Epithelial cell of esophagus (primary cell): ENCODE data around the gene PAX7.
"Not testable (repeated sequence)": the region's sequence is repeated elsewhere in the genome, so short reads cannot be mapped to it uniquely, and the experiment has no call there.

Experiments used
- DNase-seq: peaks from one replicate; pipeline ENCODE4 v3.0.0; 2010; ENCODE audit warnings: low read depth
- H3K4me3 ChIP-seq: 2 replicates; pipeline ENCODE4 v1.5.1; 2011; ENCODE audit warnings: mild to moderate bottlenecking, low read length, control low read depth
- TF ChIP-seq, protein P1 (sequence below): IDR thresholded peaks from 2 replicates; pipeline ENCODE4 v1.5.1; 2011; ENCODE audit warnings: low read depth, mild to moderate bottlenecking, low read length, control low read depth, inconsistent platforms; ENCODE audit not compliant: insufficient read depth; ENCODE audit errors: missing control alignments

Gene PAX7

DNA sequence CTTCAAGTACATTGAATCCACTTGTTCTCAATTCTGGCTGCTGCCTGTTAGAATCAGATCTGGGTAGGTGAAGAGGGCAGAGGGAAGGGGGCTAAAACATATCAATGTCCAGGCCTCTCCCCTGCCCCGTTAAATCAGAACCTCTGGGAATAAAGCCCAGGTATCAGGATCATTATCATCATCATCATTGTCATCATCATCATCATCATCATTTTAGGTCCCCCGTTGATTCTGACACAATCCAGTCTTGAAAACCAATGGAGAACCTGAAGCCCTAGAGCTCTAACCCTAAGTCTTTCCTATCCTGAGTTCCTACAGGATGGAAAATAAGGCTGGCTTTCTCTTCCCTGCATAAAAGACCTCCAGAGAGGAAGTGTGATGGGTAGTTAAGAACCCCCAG lies 135.7 kb downstream of the PAX7 start:
- TF ChIP-seq, protein P1, sequence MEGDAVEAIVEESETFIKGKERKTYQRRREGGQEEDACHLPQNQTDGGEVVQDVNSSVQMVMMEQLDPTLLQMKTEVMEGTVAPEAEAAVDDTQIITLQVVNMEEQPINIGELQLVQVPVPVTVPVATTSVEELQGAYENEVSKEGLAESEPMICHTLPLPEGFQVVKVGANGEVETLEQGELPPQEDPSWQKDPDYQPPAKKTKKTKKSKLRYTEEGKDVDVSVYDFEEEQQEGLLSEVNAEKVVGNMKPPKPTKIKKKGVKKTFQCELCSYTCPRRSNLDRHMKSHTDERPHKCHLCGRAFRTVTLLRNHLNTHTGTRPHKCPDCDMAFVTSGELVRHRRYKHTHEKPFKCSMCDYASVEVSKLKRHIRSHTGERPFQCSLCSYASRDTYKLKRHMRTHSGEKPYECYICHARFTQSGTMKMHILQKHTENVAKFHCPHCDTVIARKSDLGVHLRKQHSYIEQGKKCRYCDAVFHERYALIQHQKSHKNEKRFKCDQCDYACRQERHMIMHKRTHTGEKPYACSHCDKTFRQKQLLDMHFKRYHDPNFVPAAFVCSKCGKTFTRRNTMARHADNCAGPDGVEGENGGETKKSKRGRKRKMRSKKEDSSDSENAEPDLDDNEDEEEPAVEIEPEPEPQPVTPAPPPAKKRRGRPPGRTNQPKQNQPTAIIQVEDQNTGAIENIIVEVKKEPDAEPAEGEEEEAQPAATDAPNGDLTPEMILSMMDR: no peak
- no peak overlapping the region for H3K4me3 ChIP-seq
- no peak for DNase-seq

DNA sequence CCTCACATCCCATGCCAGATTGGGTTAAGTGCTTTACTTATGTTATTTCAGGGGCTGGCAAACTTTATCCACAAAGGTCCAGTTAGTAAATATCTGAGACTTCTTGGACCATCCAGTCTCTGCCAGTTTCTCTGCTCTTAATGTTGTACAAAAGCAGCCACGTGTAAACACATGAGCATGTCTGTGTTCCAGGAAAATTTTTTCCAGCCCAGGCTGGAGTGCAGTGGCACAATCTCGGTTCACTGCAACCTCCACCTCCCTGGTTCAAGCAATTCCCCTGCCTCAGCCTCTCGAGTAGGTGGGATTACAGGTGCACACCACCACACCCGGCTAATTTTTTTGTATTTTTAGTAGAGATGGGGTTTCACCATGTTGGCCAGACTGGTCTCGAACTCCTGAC lies 136.9 kb downstream of the PAX7 start:
- DNase-seq, H3K4me3 ChIP-seq: not testable (repeated sequence)

DNA sequence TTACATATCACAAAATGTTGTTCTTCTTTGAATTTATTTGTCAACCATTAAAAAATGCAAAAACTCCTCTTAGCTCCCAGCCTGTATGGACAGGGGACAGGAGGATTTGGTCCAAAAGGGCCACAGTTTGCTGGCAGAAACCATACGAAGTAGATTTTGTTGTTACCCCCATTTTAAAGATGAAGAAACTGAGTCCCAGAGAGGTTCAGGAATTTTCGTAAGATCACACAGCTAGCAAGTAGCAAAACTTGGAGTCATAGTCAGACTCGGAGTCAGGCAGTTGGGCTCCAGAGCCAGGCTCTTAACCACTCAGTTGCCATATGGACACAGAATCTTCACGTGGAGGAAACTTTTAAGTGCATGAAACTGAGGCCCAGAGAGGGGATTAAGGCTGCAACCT lies 137.4 kb downstream of the PAX7 start:
- DNase-seq: no peak
- TF ChIP-seq, protein P1: no peak
- no peak overlapping the region for H3K4me3 ChIP-seq

DNA sequence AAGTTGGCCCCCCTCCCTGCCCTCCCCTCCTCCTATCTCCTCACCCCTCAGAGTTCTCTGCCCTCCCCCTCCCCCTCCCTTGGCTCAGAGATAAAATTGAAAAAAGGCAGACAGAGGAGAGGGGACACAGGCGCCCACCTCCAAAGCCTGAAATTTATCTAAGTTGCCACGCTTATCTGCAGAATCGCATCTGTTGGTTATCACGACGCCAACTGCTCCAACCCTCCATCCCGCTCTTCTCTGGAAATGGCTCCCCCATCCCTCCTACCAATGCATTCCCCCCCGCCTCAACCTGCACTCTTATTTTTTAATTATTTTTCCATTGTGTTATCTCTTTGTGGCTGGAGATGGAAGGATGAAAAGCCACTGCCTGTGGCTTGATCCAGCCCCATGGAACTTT lies 138.5 kb downstream of the PAX7 start:
- H3K4me3 ChIP-seq: no peak overlapping the region
- TF ChIP-seq, protein P1: no peak
- no peak for DNase-seq

DNA sequence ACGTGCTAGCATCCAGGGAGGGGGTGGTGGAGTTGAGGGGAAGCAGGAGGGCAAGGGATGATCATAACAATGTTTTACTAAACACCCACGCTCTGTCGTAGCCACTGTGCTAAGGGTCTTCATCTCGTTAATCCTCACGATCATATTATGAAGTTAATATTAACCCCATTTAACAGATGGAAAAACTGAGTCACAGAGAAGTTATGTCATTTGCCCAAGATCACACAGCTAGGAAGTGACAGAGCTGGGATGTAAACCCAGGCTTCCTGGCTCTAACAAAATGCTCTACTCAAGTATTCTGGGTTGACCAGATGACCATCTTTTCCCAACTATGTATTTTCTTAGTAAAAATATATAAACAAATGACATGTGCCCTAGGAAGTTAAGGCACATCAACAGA lies 140.2 kb downstream of the PAX7 start:
- TF ChIP-seq, protein P1: no peak
- no peak overlapping the region for H3K4me3 ChIP-seq

DNA sequence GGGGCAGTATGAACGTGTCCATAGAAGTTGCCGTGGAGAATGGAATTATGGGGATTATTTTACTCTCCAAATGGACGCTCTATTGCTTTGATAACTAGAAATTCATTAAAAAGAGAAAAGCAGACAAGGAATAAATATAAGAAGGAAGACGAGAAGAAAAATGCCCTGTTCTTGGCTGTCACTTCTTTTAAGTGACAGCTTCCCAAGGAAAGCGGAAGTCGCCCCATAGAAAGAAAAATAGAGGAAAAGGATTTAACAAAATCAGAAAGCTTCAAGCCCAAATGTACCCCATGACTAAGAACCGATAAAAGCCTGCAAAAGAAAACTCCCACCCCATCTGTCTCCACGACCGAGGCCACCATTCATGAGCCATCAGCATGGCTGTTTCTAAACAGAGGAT lies 143.1 kb downstream of the PAX7 start:
- TF ChIP-seq, protein P1: no peak
- DNase-seq: no peak
- H3K4me3 ChIP-seq: no peak overlapping the region

More for the DNA sequence above, 140.2 kb downstream of the PAX7 start:
- DNase-seq: no peak

DNA sequence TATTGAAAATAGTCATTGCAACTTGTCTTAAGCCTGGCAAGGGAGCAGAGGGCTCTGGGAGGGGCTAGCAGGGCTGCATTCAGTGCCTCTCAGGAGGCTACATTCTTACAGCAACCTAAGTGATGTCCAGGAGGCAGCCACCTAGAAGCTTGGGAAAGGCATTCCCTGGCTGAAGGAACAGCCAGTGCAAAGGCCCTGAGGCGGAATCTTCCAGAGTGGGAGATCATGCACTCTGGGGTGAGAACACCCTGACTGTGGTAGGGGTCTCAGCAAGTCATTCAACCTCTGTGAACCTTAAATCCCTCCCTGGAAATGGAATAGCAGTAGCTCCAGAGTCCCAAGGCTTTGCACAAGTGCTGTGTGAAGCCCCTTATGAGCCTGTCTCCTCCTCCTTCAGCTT lies 144.7 kb downstream of the PAX7 start:
- DNase-seq: no peak
- TF ChIP-seq, protein P1: no peak
- no peak overlapping the region for H3K4me3 ChIP-seq

DNA sequence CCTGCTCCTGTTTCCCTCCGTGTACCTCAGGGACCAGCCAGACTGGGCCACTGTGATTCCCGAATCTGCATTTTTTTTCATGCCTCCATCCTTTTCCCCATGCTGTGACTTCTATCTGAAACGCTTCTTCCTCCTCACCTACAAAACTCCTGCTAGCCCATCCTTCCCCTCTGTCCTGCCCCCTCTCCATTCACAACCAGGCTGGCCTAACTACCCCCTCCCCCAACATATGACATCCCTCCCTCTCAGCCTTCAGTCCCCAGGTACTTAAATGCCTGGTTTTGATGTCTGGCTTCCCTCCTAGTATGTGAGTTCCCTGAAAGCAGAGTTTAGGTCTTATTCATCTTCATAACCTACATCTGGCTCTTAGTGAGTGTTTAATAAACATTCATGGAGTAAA lies 146.1 kb downstream of the PAX7 start:
- no peak for DNase-seq
- H3K4me3 ChIP-seq: no peak overlapping the region
- TF ChIP-seq, protein P1: no peak
